ENCODE results near the gene APOL6. TPM values are rescaled to one million over a fixed set of nuclear protein-coding genes. Genes with fewer than 3 reads are reported as not detected.

The APOL6 gene
- total and polyA plus RNA-seq, 10 of the 15 experiments (the other 5 are each of a cell fraction or from before 2014, with no cell fraction given): 4.3 to 22.9 (median 9.3) TPM

DNA sequence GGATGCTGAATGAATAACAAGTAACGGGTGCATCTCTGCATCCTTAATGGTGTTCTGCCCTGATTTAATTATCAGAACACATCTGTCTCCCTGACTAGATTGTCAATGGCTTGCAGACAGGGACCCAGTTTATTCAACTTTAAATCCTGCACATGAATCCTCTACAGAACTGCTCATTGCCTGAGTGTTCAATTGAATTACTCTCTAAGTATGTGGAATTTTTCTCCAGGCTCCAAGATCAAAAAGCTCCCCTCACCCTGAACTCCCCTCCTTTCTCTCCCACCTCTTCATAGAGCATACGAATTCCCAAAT is 42.9 kb upstream of the APOL6 start (continued):
- TF ChIP-seq, protein P1, sequence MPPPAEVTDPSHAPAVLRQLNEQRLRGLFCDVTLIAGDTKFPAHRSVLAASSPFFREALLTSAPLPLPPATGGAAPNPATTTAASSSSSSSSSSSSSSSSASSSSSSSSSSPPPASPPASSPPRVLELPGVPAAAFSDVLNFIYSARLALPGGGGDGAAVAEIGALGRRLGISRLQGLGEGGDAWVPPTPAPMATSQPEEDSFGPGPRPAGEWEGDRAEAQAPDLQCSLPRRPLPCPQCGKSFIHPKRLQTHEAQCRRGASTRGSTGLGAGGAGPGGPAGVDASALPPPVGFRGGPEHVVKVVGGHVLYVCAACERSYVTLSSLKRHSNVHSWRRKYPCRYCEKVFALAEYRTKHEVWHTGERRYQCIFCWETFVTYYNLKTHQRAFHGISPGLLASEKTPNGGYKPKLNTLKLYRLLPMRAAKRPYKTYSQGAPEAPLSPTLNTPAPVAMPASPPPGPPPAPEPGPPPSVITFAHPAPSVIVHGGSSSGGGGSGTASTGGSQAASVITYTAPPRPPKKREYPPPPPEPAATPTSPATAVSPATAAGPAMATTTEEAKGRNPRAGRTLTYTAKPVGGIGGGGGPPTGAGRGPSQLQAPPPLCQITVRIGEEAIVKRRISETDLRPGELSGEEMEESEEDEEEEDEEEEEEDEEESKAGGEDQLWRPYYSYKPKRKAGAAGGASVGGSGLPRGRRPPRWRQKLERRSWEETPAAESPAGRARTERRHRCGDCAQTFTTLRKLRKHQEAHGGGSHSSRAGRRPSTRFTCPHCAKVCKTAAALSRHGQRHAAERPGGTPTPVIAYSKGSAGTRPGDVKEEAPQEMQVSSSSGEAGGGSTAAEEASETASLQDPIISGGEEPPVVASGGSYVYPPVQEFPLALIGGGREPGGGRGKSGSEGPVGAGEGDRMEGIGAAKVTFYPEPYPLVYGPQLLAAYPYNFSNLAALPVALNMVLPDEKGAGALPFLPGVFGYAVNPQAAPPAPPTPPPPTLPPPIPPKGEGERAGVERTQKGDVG (CRISPR knock-in tag; IDR thresholded peaks at IDR 0.05): no peak
- TF ChIP-seq ZBED1 (IDR thresholded peaks at IDR 0.05; ENCODE audit: borderline replicate concordance) (no peak), NFYB (IDR thresholded peaks at IDR 0.05; ENCODE audit: insufficient read depth, low read depth, low read length) (no peak)

DNA sequence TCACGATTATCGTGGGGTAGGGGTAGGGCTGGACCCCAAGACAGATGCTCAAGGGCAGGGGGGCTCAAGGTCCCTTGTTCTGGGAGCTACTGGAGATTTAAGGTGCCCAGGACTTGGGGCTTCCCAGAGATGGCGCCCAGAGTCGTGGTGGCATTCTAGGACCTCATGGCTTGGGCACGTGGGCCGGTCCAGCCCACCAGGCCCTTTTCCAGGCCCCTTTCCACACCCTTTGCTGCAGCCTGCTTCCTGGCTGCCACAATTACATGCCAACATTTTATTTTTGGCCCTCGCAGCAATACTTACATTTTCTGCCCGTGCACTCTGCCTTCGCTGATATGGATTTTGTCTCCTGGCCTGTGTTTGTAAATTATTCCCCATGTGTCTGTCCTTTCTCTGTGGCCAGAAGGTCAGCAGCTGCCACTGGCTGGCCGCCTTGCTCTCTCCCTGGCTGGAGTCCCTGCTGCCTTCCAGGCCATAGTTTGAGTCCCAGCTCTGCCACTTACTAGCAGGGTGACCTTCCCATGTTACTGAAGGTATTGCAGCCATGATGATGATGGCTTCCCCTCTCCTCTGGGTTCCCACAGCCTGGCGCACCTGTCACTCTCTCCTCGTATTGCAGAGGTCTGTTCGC is 42.3 kb upstream of the APOL6 start:
- no peaks in the 10 kb centered on the region for H3K79me2 ChIP-seq (ENCODE audit: control insufficient read depth, insufficient read depth, low read length)
- no peaks in the 10 kb centered on the region for H3K4me1 ChIP-seq (ENCODE audit: control insufficient read depth, insufficient read depth, low read length)
- peaks cover 2 to 3% of the 10 kb centered on the region in 2 experiments; a peak in 2 of 4 replicates for H3K27me3 ChIP-seq (replicated peaks in 1 of 2; ENCODE audit: control insufficient read depth in 2 of 2, insufficient read depth in 2 of 2, low read length in 1 of 2)
- in situ Hi-C loops (cut with MboI) (no loop called here), intact Hi-C loops (cut with micrococcal nuclease; ENCODE audit: unreplicated experiment) (no loop called here)
- no peak overlapping the region for H2AFZ ChIP-seq (ENCODE audit: control insufficient read depth, low read depth, low read length)
- no peak for ATAC-seq
- H3K4me3 ChIP-seq: no peak overlapping the region
- no peak for FAIRE-seq
- no peak overlapping the region for H3K27ac ChIP-seq (ENCODE audit: control insufficient read depth, insufficient read depth)
- H3K9ac ChIP-seq (ENCODE audit: control insufficient read depth, insufficient read depth, low read length): no peak overlapping the region
- no peaks in the 10 kb centered on the region for H3K9me3 ChIP-seq (replicated peaks; ENCODE audit: control insufficient read depth, insufficient read depth, low read length)
- SMC1A ChIA-PET (ENCODE audit: uncharacterized antibody, unreplicated experiment): no interaction called here
- no peak for DNase-seq (ENCODE audit: low read depth, low spot score)
- TF ChIP-seq ZBED1 (IDR thresholded peaks at IDR 0.05; ENCODE audit: borderline replicate concordance): no peak
- POLR2A ChIA-PET: no interaction called here
- H3K4me2 ChIP-seq (ENCODE audit: control insufficient read depth, insufficient read depth): no peak overlapping the region
- no peaks in the 10 kb centered on the region for H3K36me3 ChIP-seq (ENCODE audit: control insufficient read depth in 2 of 2, insufficient read depth in 2 of 2, low read length in 1 of 2)
- 14% methylated on average over 13 of the region's 13 CpGs for WGBS (ENCODE audit: insufficient coverage, insufficient replicate concordance, low lambda C conversion rate, missing lambda C conversion rate)
- BruUV-seq (replicated peaks): no TSS peak
- RAD21 ChIA-PET (ENCODE audit: unreplicated experiment): no interaction called here
- CTCF ChIA-PET: interaction anchor here (0.7 kb wide), 1 partner anchor 26 kb away, joined by 3 read pairs; no protein-coding TSS in a partner anchor
- no peaks in the 10 kb centered on the region for H4K20me1 ChIP-seq (ENCODE audit: control insufficient read depth, insufficient read depth)
